K562 (cell line): ENCODE measurements around the gene NSMF. TPM values are rescaled to one million over a fixed set of nuclear protein-coding genes. Genes with fewer than 3 reads are reported as not detected.

Experiments used
- ATAC-seq: fragments of 200-7000 bp; cut with Tn5 transposase; 3 replicates; pipeline ENCODE4 v1.9.1; 2020; ENCODE audit warnings: moderate library complexity
- BruUV-seq: library from RNA; stranded (reverse); fragments of 400-500 nt; replicated peaks from 2 replicates; lab custom pipeline; 2021; lab: Mats Ljungman, UMichigan
- CTCF ChIA-PET: fragments of 300-600 bp; formaldehyde crosslinking; extraction: SDS; loops from one replicate; lab custom pipeline; 2021; ENCODE audit warnings: low intra/inter-chr PET ratio; lab: Yijun Ruan, JAX
- POLR2A ChIA-PET: fragments of 300-600, 350-650 bp; sonication (Branson Sonifier 250); formaldehyde crosslinking; extraction: SDS; loops from one replicate; lab custom pipeline; 2021; ENCODE audit warnings: antibody characterized with exemption, inconsistent platforms; lab: Yijun Ruan, JAX
- DNase-seq, 4 experiments: peaks; one replicate each; pipeline versions ENCODE4 v3.0.0 to v3.0.0-alpha.2; 2011 to 2018; ENCODE audit warnings: low spot score in 3 of 4, mixed read lengths in 3 of 4; ENCODE audit errors: extremely low read depth in 1 of 4
- FAIRE-seq: peaks from 2 replicates; lab custom pipeline; 2011; peaks lifted over from hg19 to GRCh38; lab: Jason Lieb, UNC
- H2AFZ ChIP-seq: 2 replicates; pipeline ENCODE4 v1.6.0; 2011; ENCODE audit warnings: low read depth, low read length, control low read depth, inconsistent platforms
- H3K27ac ChIP-seq: fragments of 200-600 bp; 3 replicates; pipeline ENCODE4 v1.8.0; 2011; ENCODE audit warnings: low read depth, mild to moderate bottlenecking, control low read depth, inconsistent platforms, low read length, moderate library complexity, mixed read lengths; ENCODE audit errors: extremely low read depth
- H3K27me3 ChIP-seq, 2 experiments: fragments of 300-600 bp in 1 of 2; 2 replicates in 1 of 2; 3 replicates in 1 of 2; pipeline versions ENCODE4 v1.6.0 to v1.8.0; 2011; ENCODE audit warnings: inconsistent platforms in 2 of 2, low read length in 2 of 2, mild to moderate bottlenecking in 1 of 2, mixed read lengths in 1 of 2, moderate library complexity in 1 of 2; ENCODE audit not compliant: control insufficient read depth in 2 of 2, insufficient read depth in 2 of 2
- H3K36me3 ChIP-seq: fragments of 300-600 bp; 3 replicates; pipeline ENCODE4 v1.8.0; 2011; ENCODE audit warnings: mild to moderate bottlenecking, low read length, inconsistent platforms; ENCODE audit not compliant: control insufficient read depth, insufficient read depth
- H3K4me1 ChIP-seq, 2 experiments: fragments of 200-600 bp in 1 of 2; replicated peaks in 1 of 2; 2 replicates in 1 of 2; 3 replicates in 1 of 2; pipeline versions ENCODE4 v1.5.1 to v1.8.0; 2011; ENCODE audit warnings: inconsistent platforms in 2 of 2, low read length in 2 of 2, mild to moderate bottlenecking in 1 of 2, mixed read lengths in 1 of 2, moderate library complexity in 1 of 2; ENCODE audit not compliant: control insufficient read depth in 2 of 2, insufficient read depth in 2 of 2
- H3K4me2 ChIP-seq: 2 replicates; pipeline ENCODE4 v1.6.1; 2011; ENCODE audit warnings: low read length, control low read depth, inconsistent platforms, mixed read lengths; ENCODE audit not compliant: insufficient read depth
- H3K4me3 ChIP-seq: fragments of 200-600 bp; sonication (generic), shearing (Covaris generic); 2 replicates; pipeline ENCODE4 v1.5.1; 2016; ENCODE audit warnings: control low read depth, inconsistent platforms
- H3K79me2 ChIP-seq: fragments of 200-600 bp; 3 replicates; pipeline ENCODE4 v1.8.0; 2011; ENCODE audit warnings: low read length, inconsistent platforms; ENCODE audit not compliant: control insufficient read depth, insufficient read depth
- H3K9ac ChIP-seq, 2 experiments: 2 replicates each; pipeline versions ENCODE4 v1.6.0 to v1.6.1; 2011; ENCODE audit warnings: low read depth in 2 of 2, low read length in 2 of 2, control low read depth in 1 of 2, inconsistent platforms in 1 of 2, mild to moderate bottlenecking in 1 of 2, mixed read lengths in 1 of 2; ENCODE audit not compliant: insufficient read depth in 1 of 2
- H3K9me1 ChIP-seq: one replicate; pipeline ENCODE4 v1.6.0; 2011; ENCODE audit warnings: inconsistent platforms, mild to moderate bottlenecking, low read length, moderate library complexity; ENCODE audit not compliant: control insufficient read depth, insufficient read depth
- H3K9me3 ChIP-seq: replicated peaks from 2 replicates; pipeline ENCODE4 v1.5.1; 2011; ENCODE audit warnings: low read depth, low read length, inconsistent platforms; ENCODE audit not compliant: control insufficient read depth, insufficient read depth
- H4K20me1 ChIP-seq: replicated peaks from 2 replicates; pipeline ENCODE4 v1.6.1; 2011; ENCODE audit warnings: low read length, inconsistent platforms, mixed read lengths; ENCODE audit not compliant: control insufficient read depth, insufficient read depth
- ADNP ChIP-seq: fragments of 200-800 bp; sonication (Bioruptor generic); IDR thresholded peaks from 2 replicates; pipeline ENCODE4 v1.6.1; 2016; ENCODE audit warnings: missing genetic modification characterization, missing compliant biosample characterization
- BHLHE40 ChIP-seq: IDR thresholded peaks from 2 replicates; pipeline ENCODE4 v1.6.1; 2011; ENCODE audit warnings: low read length, improper control_type of control experiment
- CHD4 ChIP-seq: fragments of 200-600 bp; sonication (generic); IDR thresholded peaks from 3 replicates; pipeline ENCODE4 v1.6.1; 2012; ENCODE audit warnings: low read depth, mild to moderate bottlenecking, mixed read lengths, low read length, inconsistent platforms; ENCODE audit not compliant: insufficient read depth, insufficient replicate concordance, poor library complexity, severe bottlenecking
- E2F1 ChIP-seq: sonication (generic); formaldehyde crosslinking; IDR thresholded peaks from 2 replicates; pipeline ENCODE4 v1.8.1; 2023; ENCODE audit warnings: mild to moderate bottlenecking, missing genetic modification reagents, moderate library complexity
- ILK ChIP-seq: fragments of 450-650 bp; IDR thresholded peaks from 2 replicates; pipeline ENCODE4 v1.6.1; 2016; ENCODE audit warnings: missing genetic modification characterization, low read depth, mild to moderate bottlenecking, missing compliant biosample characterization, moderate library complexity, borderline replicate concordance
- JUND ChIP-seq, 2 experiments: IDR thresholded peaks; 2 replicates in 1 of 2; 3 replicates in 1 of 2; pipeline ENCODE4 v1.6.1; 2011; ENCODE audit warnings: borderline replicate concordance in 2 of 2, low read depth in 2 of 2, low read length in 2 of 2, improper control_type of control experiment in 1 of 2, missing biosample characterization in 1 of 2, missing genetic modification characterization in 1 of 2, missing genetic modification reagents in 1 of 2
- MNT ChIP-seq, 2 experiments: fragments of 450-650 bp; conservative IDR thresholded peaks; 2 replicates each; pipeline ENCODE4 v1.6.1; 2017; ENCODE audit warnings: mild to moderate bottlenecking in 2 of 2, moderate library complexity in 2 of 2
- RBM14 ChIP-seq: fragments of 200-400 bp; formaldehyde crosslinking; IDR thresholded peaks from 2 replicates; pipeline ENCODE4 v1.6.1; 2018; ENCODE audit warnings: low read depth, mild to moderate bottlenecking, low read length, moderate library complexity, borderline replicate concordance; ENCODE audit not compliant: insufficient read depth
- RFX1 ChIP-seq: fragments of 450-650 bp; IDR thresholded peaks from 2 replicates; pipeline ENCODE4 v1.6.1; 2016; ENCODE audit warnings: mild to moderate bottlenecking, moderate library complexity
- ZFP36 ChIP-seq: fragments of 150-350 bp; IDR thresholded peaks from 2 replicates; pipeline ENCODE4 v1.6.1; 2018; ENCODE audit warnings: low read length, low read depth; ENCODE audit not compliant: partially characterized antibody
- WGBS: fragments of 100-300 bp; shearing (Covaris generic); methylation state at CpG from one replicate; pipeline ENCODE4 v1.1.6; 2016; ENCODE audit warnings: low coverage, mixed read lengths; ENCODE audit not compliant: insufficient coverage; ENCODE audit errors: missing lambda C conversion rate; 5-methylcytosine and 5-hydroxymethylcytosine counted together
- in situ Hi-C: fragments of 300-500 bp; cut with MboI; formaldehyde crosslinking; loops from 4 replicates; pipeline ENCODE4 v1.15.0; 2018; ENCODE audit warnings: inconsistent platforms, mixed read lengths
- intact Hi-C: fragments of 100-400 bp; cut with micrococcal nuclease; formaldehyde crosslinking; loops from 2 replicates; pipeline ENCODE4 v1.14.2; 2022
- polyA plus RNA-seq, 8 experiments: library from polyadenylated mRNA; depleted of rRNA in 4 of 8; stranded (reverse) in 5 of 8; unstranded in 3 of 8; fragments of >200 nt; fragmentation: Nextera tagmentation in 2 of 8; fragmentation: Illumina TruSeq in 1 of 8; extraction: Ambion mirVana in 2 of 8; extraction: Trizol in 1 of 8; gene quantifications; 2 replicates each; pipeline versions ENCODE4 v1.2.1 to v1.2.3, GENCODE V29; 2011 to 2014; ENCODE audit warnings: inconsistent platforms in 1 of 8, missing spikeins in 1 of 8
- total RNA-seq, 7 experiments: library from RNA; depleted of rRNA in 6 of 7; stranded (reverse); fragments of >200 nt in 6 of 7; fragmentation: Illumina TruSeq in 2 of 7; extraction: Trizol in 2 of 7; gene quantifications; 2 replicates each; pipeline versions ENCODE4 v1.2.1 to v1.2.3, GENCODE V29; 2011 to 2021; ENCODE audit warnings: low replicate concordance in 1 of 7

The NSMF gene
- total and polyA plus RNA-seq, 9 of the 15 experiments (the other 6 are each of a cell fraction or from before 2014, with no cell fraction given): 0.20 to 82.7 (median 29.3) TPM

GRCh38 chr9:137403269-137403668 is 55.9 kb downstream of the NSMF start (continued):
- no peak for TF ChIP-seq E2F1 (CRISPR knock-in tag)
- no peak for TF ChIP-seq CHD4

- no peak for DNase-seq
- intact Hi-C loops (no loop called here), in situ Hi-C loops (no loop called here)
- H3K9ac ChIP-seq: no peak overlapping the region; a peak in 1 of 4 replicates
- no peak overlapping the region for H3K27ac ChIP-seq
- 60% methylated on average over 9 of the region's 11 CpGs for WGBS
- ChIA-PET POLR2A (no interaction called here), CTCF (no interaction called here)
- no peak overlapping the region for H3K4me2 ChIP-seq
- no peak overlapping the region for H2AFZ ChIP-seq
- H3K4me3 ChIP-seq: no peak overlapping the region
- no TSS peak for BruUV-seq
- H3K4me1 ChIP-seq: peaks cover 7 to 53% of the 10 kb centered on the region in 2 experiments; a peak in 4 of 5 replicates
- no peak for ATAC-seq
- no peaks in the 10 kb centered on the region for H3K27me3 ChIP-seq
- H3K9me1 ChIP-seq: no peaks in the 10 kb centered on the region
- peaks cover 7% of the 10 kb centered on the region; the same call in 1 of the 2 replicates for H3K9me3 ChIP-seq
- no peaks in the 10 kb centered on the region for H4K20me1 ChIP-seq
- no peak for FAIRE-seq
- no peak for TF ChIP-seq RFX1
- no peak for TF ChIP-seq ADNP (tag)
- peak; percentile 86 for TF ChIP-seq ZFP36
- no peak for TF ChIP-seq RBM14
- no peak for TF ChIP-seq ILK (tag)
- TF ChIP-seq JUND (IDR thresholded peaks at IDR 0.05; ENCODE audit: borderline replicate concordance, low read depth, low read length): 0 out of 2 replicates have a peak, but pooled peaks have one; percentile 5
- TF ChIP-seq JUND (tag; IDR thresholded peaks at IDR 0.05; ENCODE audit: borderline replicate concordance, low read depth, low read length): no peak
- 0 out of 2 replicates have a peak, but pooled peaks have one; percentile 22 for TF ChIP-seq BHLHE40
- no peak for TF ChIP-seq MNT (conservative IDR thresholded peaks at IDR 0.05)
- peaks cover 5% of the 10 kb centered on the region; the same call in 2 of the 3 replicates for H3K79me2 ChIP-seq
- H3K36me3 ChIP-seq: no peaks in the 10 kb centered on the region
Measured at GRCh38 chr9:137402746-137403145, 56.4 kb downstream of the NSMF start.
